GM12891 (cell line): ENCODE data around the gene ATAT1.

Experiments used
- DNase-seq: peaks from one replicate; pipeline ENCODE4 v3.0.0; 2011; ENCODE audit warnings: low spot score; ENCODE audit not compliant: insufficient read length
- FAIRE-seq: peaks from 2 replicates; lab custom pipeline; 2011; peaks lifted over from hg19 to GRCh38; lab: Jason Lieb, UNC
- PAX5 ChIP-seq: IDR thresholded peaks from 2 replicates; pipeline ENCODE4 v1.6.1; 2011; ENCODE audit warnings: low read length, moderate library complexity, mild to moderate bottlenecking; ENCODE audit not compliant: insufficient read depth, severe bottlenecking
- POLR2A ChIP-seq: IDR thresholded peaks from 2 replicates; pipeline ENCODE4 v1.6.1; 2011; ENCODE audit warnings: low read depth, low read length, control low read depth
- POLR2AphosphoS5 ChIP-seq: IDR thresholded peaks from 2 replicates; pipeline ENCODE4 v1.6.1; 2011; ENCODE audit warnings: low read depth, low read length, control low read depth
- POU2F2 ChIP-seq: IDR thresholded peaks from 2 replicates; pipeline ENCODE4 v1.6.1; 2011; ENCODE audit warnings: low read depth, mild to moderate bottlenecking, control low read depth, low read length, moderate library complexity
- SPI1 ChIP-seq: IDR thresholded peaks from 2 replicates; pipeline ENCODE4 v1.6.1; 2011; ENCODE audit warnings: low read depth, low read length, control low read depth
- TAF1 ChIP-seq: IDR thresholded peaks from 2 replicates; pipeline ENCODE4 v1.6.1; 2011; ENCODE audit warnings: low read depth, low read length, control low read depth

The ATAT1 gene

DNA sequence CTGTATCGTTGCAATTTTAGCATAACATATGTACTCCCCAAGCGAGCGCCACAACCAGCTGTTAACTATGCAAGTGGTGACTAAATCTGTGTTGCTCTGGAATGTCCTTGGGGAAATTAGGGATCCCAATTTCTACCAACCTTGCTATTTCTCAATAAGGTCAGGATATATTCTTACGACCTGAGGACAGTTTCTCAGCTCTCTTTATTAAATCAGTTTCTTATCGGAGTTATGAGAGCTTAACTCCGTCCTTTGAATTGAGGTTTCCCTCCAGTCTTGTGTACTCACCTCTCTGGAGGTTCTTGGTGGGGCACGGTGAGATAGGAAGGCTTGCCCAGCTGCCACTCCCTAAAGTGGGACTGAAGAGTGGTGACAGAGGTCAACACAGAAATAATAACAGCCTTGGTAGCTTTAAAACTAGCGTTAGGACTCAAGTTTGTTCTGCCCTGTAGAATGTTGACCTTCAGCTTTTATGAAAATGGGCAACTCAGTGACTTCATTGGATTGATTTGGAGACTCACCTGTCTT, 8.3 kb upstream of the ATAT1 start:
- DNase-seq (no peak), FAIRE-seq (no peak)
- TF ChIP-seq POLR2A, result no peak
- TF ChIP-seq POU2F2, result no peak
- TF ChIP-seq SPI1, result no peak
- TF ChIP-seq TAF1, result no peak
- no peak for TF ChIP-seq POLR2AphosphoS5
- no peak for TF ChIP-seq PAX5

DNA sequence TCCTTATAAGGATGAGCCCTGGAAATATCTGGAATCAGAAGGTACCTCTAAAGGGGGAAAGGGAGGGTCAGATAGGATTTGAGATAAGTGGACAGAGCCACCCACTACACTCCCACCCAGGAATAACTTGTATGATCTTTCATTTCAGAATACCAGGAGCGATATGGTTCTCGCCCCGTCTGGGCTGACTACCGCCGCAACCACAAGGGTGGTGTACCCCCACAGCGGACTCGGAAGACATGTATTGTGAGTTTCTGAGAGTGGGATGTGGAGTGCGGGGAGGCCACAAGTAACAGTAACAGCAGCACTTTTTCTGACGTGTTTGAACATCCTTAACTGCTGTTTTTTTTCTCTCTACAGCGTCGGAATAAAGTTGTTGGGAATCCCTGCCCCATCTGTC, 7.1 kb upstream of the ATAT1 start:
- FAIRE-seq (no peak), DNase-seq (no peak)
- TF ChIP-seq POU2F2, result no peak
- no peak for TF ChIP-seq POLR2A
- TF ChIP-seq SPI1, result no peak
- TF ChIP-seq PAX5, result no peak
- TF ChIP-seq POLR2AphosphoS5, result no peak
- no peak for TF ChIP-seq TAF1

DNA sequence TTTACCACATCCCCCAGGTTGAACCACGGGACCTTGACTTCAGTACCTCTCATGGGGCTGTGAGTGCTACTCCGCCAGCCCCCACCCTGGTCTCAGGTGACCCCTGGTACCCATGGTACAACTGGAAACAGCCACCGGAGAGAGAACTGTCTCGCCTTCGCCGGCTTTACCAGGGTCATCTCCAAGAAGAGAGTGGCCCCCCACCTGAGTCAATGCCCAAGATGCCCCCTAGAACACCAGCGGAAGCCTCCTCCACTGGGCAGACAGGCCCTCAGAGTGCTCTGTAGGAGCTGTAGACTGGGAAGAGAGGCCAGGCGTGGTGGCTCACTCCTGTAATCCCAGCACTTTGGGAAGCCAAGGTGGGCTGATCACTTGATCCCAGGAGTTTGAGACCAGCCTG, 1.2 kb upstream of the ATAT1 start:
- DNase-seq, result no peak
- no peak for FAIRE-seq

DNA sequence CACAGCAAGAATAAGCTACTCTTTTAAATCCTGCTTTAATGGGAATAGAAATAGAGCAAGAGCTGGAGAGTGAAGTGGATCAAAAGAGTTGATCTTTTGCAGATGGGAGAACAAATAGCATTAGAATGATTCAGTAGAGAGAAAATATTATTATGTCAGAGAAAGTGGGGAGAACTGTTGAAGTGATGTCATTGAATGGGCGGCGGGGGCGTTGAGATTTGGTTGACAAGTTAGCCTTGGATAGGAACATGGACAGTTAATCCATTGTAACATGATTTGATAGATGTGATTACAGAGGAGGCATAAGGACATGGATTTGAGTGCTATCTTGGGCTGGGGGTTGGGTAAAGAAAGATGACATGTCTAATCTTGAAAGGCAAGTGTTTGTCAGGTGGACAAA, 9.2 kb downstream of the ATAT1 start:
- TF ChIP-seq PAX5, result no peak
- no peak for FAIRE-seq

More for the DNA sequence above, 1.2 kb upstream of the ATAT1 start:
- no peak for TF ChIP-seq TAF1
- TF ChIP-seq POU2F2, result no peak
- TF ChIP-seq POLR2AphosphoS5, result no peak
- TF ChIP-seq POLR2A, result no peak
- TF ChIP-seq PAX5, result no peak
- TF ChIP-seq SPI1, result no peak

DNA sequence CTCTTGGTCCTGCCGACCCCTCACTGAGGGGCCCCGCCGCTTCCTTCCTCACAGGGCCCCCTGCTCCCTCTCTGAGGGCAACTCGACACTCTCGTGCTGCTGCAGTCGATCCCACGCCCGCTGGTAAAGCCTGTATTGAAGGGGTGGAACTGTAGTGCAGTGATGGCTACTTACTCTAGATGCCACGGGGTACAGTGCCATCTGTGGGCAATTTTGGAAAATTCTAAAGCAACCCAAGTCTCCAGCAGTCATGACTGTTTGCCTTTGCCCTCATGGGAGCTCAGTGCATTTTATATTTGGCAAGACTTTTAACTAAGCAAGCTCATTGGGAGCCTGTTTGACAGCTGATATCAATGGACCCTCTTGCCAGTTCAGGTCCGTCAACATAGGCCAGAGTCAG, 13.8 kb downstream of the ATAT1 start:
- DNase-seq (no peak), FAIRE-seq (no peak)
- TF ChIP-seq POLR2A (no peak), POLR2AphosphoS5 (no peak), POU2F2 (no peak), TAF1 (no peak), SPI1 (no peak), PAX5 (no peak)

More for the DNA sequence above, 9.2 kb downstream of the ATAT1 start:
- no peak for DNase-seq

DNA sequence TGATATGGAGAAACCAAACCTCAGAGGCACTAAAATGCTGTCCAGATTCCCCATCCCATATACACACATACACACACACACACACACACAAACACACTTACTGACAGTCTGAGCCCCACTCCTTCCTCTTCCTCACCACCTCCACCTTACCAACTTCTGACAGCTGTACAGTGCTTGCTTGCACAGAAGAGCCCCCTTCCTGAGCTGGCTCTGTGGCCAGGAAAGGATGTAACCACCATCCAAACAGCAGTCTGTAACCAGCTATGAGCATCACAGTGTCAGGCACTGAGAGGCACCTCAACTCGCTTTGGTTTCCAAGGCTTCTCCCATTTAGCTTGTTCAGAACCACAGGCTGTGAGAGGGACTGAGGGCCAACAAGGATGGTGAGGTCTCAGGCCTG, 14.4 kb downstream of the ATAT1 start:
- no peak for FAIRE-seq
- no peak for DNase-seq
- TF ChIP-seq TAF1 (no peak), PAX5 (no peak), SPI1 (no peak), POU2F2 (no peak), POLR2A (no peak), POLR2AphosphoS5 (no peak)

DNA sequence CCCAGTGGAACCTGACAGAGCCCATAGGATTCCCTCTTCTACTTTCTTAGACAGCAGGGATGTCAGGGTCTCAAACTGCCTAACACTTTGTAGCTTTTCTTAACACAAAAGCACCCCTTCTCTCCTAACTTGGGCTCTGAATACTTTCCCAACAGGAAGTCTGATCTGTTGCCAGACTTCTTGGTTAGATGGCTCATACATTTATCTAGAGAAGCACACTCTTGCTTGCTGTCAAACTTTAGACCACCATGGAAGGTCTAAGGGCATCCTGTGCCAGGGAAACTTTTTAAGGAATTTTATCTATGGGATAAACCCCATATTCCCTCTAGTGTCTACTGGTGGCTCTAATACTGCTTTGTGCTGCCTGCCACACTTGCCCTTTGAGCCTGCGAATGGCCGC, 17.0 kb downstream of the ATAT1 start:
- no peak for TF ChIP-seq PAX5
- no peak for TF ChIP-seq SPI1
- no peak for TF ChIP-seq TAF1
- TF ChIP-seq POLR2A, result no peak
- TF ChIP-seq POU2F2, result no peak
- TF ChIP-seq POLR2AphosphoS5, result no peak
- DNase-seq, result no peak
- FAIRE-seq, result no peak

DNA sequence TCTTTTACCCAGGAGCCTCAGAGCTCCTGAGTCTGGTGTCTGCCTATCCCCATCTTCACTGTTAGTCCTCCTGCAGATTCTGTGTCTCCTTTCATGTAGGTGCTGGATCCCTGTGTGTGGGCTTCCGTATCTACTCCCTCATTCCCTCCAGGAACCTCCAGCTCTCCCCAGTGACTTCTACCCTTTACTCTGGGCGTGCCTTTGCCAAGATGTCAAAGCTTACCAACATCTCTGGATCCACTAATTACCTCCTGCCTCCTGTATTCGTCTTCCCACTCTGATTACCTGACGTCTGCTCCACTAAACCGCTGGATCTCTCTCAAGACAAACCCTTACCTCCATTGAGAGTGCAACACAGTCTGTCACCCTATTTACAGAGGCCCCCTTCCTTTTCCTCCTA, 18.1 kb downstream of the ATAT1 start:
- TF ChIP-seq TAF1, result no peak
- no peak for TF ChIP-seq POLR2A
- TF ChIP-seq POLR2AphosphoS5, result no peak
- no peak for TF ChIP-seq POU2F2
- TF ChIP-seq SPI1, result no peak
- no peak for TF ChIP-seq PAX5
- FAIRE-seq (no peak), DNase-seq (no peak)

DNA sequence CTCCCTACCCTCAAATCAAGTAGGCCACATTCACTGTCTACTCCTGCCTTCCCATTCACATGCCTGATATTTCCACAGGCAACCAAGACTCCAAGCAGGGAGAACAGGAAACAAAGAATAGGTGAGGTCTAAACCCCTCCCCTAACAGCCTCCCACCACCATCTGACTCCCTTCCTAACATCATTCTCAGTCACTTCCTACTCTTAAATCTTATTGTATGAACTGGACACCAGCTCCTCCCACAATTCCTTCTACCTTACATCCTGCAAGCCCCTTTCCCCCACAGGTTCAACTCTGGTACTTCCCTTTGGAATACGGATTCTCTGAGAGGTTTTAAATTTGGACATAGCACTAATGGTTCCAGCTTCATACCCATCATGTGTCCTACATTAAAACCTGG, 19.3 kb downstream of the ATAT1 start:
- FAIRE-seq, result no peak
- no peak for DNase-seq
- TF ChIP-seq PAX5 (no peak), POLR2AphosphoS5 (0 out of 2 replicates have a peak, but pooled peaks have one; percentile 27)

DNA sequence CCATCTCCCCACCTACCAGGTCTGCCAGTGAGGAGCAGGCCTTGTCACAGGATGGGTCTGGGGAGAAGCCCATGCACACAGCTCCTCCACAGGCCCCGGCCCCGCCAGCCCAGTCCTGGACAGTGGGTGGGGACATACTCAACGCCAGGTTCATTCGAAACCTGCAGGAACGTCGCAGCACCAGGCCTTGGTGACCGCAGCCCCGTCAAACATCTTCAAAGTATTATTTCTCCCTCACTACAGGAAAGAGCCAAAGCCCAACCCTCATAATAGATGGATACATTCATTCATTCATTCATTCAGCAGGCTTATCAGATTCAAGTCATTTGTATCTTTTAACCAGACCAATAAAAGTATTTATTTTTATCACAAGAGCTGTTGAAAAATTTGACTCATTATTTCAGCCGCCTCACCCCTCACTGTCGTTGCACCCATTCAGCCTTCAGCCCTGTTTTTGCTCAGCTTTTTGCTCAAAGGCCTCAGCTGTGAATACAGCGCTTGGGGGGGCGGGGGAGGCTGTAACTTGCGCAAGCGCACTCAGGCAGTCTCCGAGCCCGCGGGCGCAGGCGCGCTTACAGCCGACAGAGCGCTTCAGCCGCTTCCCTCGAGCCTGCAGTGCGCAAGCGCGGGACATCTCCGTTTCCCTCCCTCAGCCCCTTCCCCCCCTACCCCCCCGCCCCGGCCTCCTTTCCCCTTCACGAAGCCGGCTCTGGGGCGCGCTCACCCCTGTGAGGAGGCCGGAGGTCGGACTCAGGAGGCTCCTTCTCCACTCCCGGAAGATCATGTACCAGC, 20.0 kb downstream of the ATAT1 start, which contains the start of gene C6orf136:
Gene C6orf136, plus strand, starts transcription at position 684 of the 792 bp plus-strand sequence. Its CDS starts 99 bp downstream, at position 783.
- DNase-seq (peak; percentile 94), FAIRE-seq (peak; percentile 94)
- no peak for TF ChIP-seq SPI1
- no peak for TF ChIP-seq TAF1
- no peak; the same call in 1 of the 2 replicates for TF ChIP-seq POLR2A
- no peak for TF ChIP-seq POU2F2
- TF ChIP-seq POLR2AphosphoS5, result no peak
- no peak for TF ChIP-seq PAX5
